CD4-positive, alpha-beta T cell treated with Interleukin-21 for 1 hour (primary cell): ENCODE measurements around the gene MTA3.
"Not testable (repeated sequence)": the region's sequence is repeated elsewhere in the genome, so short reads cannot be mapped to it uniquely, and the experiment has no call there.

Source experiments
- DNase-seq: peaks from one replicate; pipeline ENCODE4 v3.0.0-alpha.2; 2020

The MTA3 gene

DNA sequence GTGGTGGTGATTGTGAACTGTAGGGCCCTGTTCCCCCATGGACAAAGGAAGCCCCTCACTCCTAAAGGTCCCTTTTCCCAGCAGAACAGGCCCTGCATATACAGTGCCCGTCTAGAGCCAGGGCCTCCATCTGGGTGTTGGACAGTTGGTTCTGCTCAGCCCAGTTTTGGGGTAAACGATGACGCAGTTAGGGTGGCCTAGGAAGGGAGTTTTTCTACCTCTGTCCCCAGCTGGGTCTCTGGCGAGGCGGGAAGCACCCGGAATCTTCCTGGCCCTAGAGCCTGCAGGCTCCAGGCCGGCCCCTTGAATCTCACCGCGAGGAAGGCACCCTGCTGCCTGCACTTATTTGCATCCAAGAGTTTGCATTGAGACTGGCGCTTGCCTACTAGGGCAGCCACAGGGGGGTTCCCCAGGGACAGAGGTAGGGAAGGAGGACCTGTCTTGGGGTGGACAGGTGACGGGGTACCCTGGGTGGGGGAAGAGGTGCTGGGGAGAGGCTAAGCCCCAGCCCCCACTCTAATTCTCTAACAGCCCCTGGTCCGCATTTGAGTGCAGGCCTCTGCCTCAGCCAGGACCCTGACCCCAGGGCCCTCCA, 529 bp upstream of the MTA3 start:
- peak; percentile 1 for DNase-seq

GRCh38 chr2:42569116-42569711, 782 bp downstream of the MTA3 start:
- DNase-seq, result no peak

DNA sequence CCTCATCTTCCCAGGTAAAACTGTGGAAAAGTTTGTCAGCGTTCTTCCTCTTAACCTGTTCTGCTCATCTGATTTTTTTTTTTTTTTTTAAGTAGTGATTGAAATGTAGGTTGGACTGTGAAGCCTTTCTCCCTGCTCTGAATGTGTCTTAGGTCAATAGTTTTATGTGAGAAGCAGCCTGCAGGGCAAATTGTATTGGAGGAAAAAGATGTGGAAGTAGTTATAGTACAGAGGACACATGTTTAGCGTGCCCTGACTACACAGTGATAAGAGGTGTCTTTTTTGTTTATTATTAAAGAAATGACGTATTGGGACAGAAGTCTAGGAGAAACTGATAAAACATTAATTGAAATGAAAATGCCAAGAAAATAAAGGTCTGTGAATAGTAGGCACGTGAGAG, 1.5 kb downstream of the MTA3 start:
- no peak for DNase-seq

GRCh38 chr2:42572297-42573081, 4.1 kb downstream of the MTA3 start:
- no peak for DNase-seq

GRCh38 chr2:42573256-42573655, 4.8 kb downstream of the MTA3 start:
- no peak for DNase-seq

DNA sequence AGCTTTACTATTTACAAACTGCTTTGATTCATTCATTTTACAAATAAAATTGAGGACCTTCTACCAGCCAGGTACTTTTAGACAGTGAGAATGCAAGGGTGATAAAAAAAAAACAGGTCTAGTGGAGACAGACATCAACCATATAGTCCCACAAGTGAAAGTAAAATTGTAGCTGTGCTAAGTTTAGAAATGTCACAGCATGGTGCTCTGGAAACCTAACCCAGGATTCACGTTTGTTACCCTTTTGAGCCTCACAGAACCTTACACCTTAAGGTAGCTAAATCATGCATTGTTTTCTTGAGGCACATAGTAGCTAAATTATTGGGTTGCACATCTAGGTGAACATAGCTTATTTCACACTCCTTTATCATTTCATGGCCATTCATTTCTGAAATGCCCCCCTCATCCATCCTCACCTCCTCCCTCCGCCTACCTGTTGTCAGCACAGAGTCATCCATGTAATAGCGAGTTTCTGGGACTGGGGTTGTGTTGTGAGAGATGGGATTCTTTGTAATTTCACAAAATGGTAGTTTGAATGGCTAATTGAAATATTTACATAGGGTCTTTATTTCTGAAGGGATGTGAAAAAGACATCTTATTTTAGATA, 7.1 kb downstream of the MTA3 start:
- no peak for DNase-seq

- no peak for DNase-seq
These were observed 10.2 kb downstream of the MTA3 start for GRCh38 chr2:42578621-42579020.

DNA sequence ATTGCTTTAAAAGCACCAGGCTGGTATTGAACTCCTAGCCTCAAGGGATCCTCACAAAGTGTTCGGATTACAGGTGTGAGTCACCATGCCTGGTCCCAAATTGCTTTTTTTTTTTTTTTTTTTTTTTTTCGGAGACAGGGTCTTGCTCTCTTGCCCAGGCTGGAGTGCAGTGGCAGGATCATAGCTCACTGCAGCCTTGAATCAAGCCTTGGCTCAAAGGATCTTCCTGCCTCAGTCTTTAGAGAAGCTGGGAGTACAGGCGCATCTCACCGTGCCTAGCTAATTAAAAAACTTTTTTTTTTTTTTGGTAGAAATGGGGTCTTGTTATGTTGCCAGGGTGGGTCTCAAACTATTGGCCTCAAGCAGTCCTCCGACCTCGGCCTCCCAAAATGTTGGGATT, 12.8 kb downstream of the MTA3 start:
- no peak for DNase-seq

GRCh38 chr2:42584628-42585027, 16.2 kb downstream of the MTA3 start:
- DNase-seq, result not testable (repeated sequence)

DNA sequence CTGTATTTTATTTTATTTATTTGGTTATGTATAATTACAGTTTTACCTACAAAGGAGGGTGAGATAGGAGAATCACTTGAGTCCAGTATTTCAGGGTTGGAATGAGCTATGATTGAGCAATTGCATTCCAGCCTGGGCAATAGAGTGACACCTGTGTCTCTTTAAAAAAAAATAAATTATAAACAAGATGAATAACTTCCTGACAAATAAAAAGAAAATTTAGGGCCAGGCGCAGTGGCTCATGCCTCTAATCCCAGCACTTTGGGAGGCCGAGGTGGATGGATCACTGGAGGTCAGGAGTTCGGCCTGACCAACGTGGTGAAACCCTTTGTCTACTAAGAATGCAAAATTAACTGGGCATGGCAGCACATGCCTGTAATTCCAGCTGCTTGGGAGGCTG, 17.3 kb downstream of the MTA3 start:
- DNase-seq, result no peak

DNA sequence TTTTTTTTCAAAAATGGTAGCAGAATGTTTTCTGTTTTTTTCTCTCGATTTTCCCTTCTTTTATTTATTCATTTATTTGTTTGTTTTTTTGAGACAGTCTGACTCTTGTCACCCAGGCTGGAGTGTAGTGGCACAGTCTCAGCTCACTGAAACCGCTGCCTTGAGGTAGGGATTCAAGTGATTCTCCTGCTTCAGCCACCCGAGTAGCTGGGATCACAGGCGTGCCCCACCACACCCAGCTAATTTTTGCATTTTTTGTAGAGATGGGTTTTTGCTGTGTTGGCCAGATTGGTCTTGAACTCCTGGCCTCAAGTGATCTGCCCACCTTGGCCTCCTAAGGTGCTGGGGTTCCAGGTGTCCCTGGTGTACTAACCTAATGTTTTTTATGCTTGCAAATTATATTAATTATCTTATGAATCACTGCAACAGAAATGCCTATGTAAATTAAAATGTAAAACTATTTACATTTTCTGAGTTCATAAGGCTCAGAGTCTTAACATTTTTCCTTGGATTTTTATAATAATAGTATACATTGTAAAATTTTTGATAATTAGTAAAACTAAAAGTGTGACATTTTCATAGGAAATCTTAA, 19.2 kb downstream of the MTA3 start:
- DNase-seq, result no peak

DNA sequence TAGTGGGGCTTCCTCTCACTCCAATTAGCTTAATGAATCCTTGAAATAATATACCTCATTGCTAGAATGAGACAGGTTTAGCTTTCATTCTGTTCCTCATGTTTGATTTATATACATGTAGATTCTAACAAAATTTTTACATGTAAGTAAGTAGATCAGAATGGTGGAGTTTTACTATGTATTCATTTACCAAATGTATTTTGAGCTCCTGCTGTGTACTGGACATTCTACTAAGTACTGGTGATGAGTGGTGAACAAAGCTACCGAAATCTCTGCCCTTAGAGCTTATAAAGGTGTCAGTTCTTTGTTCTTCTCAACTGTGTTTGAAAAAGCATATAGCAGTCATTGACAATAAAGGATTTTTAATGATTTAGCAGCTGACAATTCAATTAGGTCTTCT, 19.7 kb downstream of the MTA3 start:
- DNase-seq, result no peak

GRCh38 chr2:42590176-42590575, 21.7 kb downstream of the MTA3 start:
- DNase-seq, result no peak

DNA sequence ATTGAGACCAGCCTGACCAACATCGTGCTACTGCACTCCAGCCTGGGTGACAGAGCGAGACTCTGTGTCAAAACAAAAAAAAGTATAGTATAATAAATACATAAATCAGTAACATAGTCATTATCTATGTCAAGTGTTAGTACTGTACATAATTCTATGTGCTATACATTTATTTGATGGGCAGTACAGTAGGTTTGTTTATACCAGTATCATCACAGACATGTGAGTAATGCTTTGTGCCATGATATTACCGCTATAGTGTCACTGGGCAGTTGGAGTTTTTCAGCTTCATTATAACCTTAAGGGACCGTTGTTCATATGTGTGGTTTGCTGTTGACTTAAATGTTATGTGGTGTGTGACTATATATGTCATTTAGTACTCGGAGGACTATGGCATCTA, 24.9 kb downstream of the MTA3 start:
- no peak for DNase-seq

DNA sequence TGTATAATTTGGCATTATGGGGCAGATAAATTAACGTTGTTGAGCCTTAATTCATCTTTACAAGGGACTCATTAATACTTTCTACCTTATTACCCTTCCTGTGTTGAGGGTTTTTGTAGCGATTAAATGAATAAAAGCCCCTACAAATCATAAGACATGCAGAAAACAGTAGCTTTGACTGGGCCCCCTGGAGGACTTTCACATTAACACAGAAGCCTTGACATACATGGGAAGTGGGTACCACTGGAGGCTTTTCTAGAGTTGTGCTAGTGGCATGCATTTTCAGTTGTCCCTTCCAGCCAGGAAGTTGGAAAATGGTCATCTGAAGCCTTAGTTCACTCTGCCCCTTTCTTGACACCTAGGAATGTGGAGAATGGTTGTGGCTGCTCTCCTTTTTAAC, 30.2 kb downstream of the MTA3 start:
- no peak for DNase-seq

DNA sequence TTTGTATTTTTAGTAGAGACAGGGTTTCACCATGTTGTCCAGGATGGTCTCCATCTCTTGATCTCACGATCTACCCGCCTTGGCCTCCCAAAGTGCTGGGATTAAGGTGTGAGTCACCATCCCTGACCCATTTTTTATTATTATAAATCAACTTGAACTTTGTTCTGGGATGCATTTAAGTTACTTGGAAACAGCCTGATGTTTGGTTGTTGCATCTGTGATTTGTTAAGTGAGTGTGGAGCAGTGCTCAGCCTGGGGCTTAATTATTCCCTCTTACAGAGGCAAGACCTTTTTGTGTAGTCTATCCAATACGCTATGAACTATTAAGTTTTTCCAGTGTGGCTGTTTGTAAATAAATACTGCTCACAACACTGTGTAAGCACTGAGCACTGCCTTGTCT, 32.6 kb downstream of the MTA3 start:
- DNase-seq, result no peak

GRCh38 chr2:42602218-42602875, 33.9 kb downstream of the MTA3 start:
- no peak for DNase-seq

GRCh38 chr2:42602876-42603219, 34.4 kb downstream of the MTA3 start:
- no peak for DNase-seq

GRCh38 chr2:42604341-42604867, 36.0 kb downstream of the MTA3 start:
- not testable (repeated sequence) for DNase-seq

DNA sequence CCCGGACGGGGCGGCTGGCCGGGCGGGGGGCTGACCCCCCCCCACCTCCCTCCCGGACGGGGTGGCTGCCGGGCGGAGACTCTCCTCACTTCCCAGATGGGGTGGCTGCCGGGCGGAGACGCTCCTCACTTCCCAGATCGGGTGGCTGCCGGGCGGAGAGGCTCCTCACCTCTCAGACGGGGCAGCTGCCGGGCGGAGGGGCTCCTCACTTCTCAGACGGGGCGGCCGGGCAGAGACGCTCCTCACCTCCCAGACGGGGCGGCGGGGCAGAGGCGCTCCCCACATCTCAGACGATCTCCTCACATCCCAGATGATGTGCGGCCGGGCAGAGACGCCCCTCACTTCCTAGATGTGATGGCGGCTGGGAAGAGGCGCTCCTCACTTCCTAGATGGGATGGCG, 37.7 kb downstream of the MTA3 start:
- not testable (repeated sequence) for DNase-seq

- no peak for DNase-seq
These were observed 38.7 kb downstream of the MTA3 start for GRCh38 chr2:42607101-42607637.

GRCh38 chr2:42613281-42614064, 45.0 kb downstream of the MTA3 start:
- no peak for DNase-seq
